ENCODE data around the gene APEH. TPM values are rescaled to one million over a fixed set of nuclear protein-coding genes. Genes with fewer than 3 reads are reported as not detected.
A peak's percentile ranks its signal among the peaks of the same experiment; 100 is the strongest.

Gene APEH
- total and polyA plus RNA-seq, 12 donors, result 18.2 to 140 (median 108) TPM

DNA sequence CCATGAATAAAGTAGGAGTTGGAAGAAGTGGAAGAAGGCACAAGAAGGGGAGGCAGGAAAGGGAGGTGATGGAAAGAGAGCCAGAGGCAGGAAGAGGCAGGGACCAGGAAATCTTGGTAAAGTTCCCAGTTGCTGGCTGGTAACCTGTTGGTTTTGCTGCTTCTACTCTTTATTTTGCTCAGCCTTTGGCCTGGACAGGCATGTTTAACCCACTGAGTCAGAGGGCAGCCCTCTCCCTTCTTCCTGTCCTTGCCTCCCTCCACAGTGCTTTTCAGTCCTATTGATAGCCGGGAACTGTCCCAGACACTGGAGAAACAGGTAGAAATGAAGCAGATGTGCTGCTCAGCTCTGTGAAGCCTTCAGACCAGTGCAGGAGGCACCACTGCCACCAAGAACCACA is 43.4 kb upstream of the APEH start:
- Histone ChIP-seq H3K27ac (no peak overlapping the region), H3K9me3 (peaks cover 0 to 11% (median 0%) of the 10 kb centered on the region in 11 donors), H3K4me1 (no peaks in the 10 kb centered on the region), H3K4me3 (no peak overlapping the region), H3K36me3 (no peaks in the 10 kb centered on the region), H3K27me3 (no peaks in the 10 kb centered on the region)
- no peak for DNase-seq
- TF ChIP-seq, protein P1, sequence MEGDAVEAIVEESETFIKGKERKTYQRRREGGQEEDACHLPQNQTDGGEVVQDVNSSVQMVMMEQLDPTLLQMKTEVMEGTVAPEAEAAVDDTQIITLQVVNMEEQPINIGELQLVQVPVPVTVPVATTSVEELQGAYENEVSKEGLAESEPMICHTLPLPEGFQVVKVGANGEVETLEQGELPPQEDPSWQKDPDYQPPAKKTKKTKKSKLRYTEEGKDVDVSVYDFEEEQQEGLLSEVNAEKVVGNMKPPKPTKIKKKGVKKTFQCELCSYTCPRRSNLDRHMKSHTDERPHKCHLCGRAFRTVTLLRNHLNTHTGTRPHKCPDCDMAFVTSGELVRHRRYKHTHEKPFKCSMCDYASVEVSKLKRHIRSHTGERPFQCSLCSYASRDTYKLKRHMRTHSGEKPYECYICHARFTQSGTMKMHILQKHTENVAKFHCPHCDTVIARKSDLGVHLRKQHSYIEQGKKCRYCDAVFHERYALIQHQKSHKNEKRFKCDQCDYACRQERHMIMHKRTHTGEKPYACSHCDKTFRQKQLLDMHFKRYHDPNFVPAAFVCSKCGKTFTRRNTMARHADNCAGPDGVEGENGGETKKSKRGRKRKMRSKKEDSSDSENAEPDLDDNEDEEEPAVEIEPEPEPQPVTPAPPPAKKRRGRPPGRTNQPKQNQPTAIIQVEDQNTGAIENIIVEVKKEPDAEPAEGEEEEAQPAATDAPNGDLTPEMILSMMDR (IDR thresholded peaks at IDR 0.05), result no peak
- ATAC-seq, result no peak
- intact Hi-C loops (cut with DNase I), result no loop called here
- 90 to 100% methylated on average over 1 of the region's 1 CpG for WGBS, 2 donors

DNA sequence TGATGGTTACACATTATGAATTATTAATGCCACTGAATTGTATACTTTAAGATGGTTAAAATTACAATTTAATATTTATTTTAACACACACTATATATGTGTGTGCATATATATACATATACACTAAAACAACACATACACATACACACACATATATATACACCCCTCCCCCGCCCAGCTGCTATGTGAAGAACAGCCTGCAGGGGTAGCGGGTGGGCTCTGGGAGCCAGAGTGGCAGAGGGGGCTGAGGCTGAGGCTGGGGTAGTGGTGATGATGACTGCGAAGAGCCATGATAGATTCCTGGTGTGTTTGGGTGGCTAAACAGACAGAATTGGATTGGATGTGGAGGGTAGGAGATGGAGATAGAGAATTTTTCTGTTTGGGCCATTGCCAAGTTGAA is 39.4 kb upstream of the APEH start:
- 77 to 82% methylated on average over 3 of the region's 3 CpGs for WGBS, 2 donors
- no peak for DNase-seq
- no peak overlapping the region for H3K27ac ChIP-seq
- intact Hi-C loops (cut with DNase I), result no loop called here
- peaks cover 0 to 11% (median 0%) of the 10 kb centered on the region in 11 donors for H3K9me3 ChIP-seq
- TF ChIP-seq, protein P1 (IDR thresholded peaks at IDR 0.05), result no peak
- H3K27me3 ChIP-seq, result no peaks in the 10 kb centered on the region
- no peak for ATAC-seq
- H3K4me1 ChIP-seq, result peaks cover 0 to 13% (median 0%) of the 10 kb centered on the region in 9 donors
- no peak overlapping the region for H3K4me3 ChIP-seq
- H3K36me3 ChIP-seq, result no peaks in the 10 kb centered on the region

DNA sequence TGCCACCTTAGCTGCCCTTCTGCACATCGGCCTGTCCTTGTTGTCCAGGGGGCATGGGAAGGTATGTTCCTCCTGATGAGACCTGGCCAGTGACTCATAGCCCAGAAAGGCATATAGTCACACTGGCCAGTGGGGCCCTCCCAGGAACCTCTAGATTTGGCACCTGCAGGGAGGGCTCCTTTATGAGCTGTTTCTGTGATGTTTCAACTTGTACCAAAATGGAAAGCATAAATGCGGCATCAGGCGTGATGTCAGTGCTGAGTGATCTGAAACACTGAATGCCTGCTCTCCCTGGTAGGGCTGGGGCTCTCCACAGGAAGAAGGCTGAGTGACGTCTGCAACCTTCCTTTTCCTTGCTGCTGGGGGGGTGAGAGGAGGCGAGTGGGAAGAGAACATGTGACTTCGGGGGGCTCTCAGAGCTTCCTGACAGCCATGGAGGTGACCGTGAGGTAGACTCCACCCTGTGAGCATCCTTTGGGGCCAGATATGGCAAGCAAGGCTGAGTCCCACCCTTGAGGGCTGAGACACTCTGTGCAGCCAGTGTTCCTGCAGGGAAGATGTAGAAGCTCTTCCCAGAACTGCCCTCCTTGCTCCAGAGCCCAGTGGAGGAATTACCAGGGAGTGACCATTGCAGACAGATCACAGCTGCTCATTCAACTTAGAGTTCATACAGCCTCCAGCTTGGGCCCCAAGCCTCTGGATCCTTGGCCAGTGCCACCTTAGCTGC is 37.1 kb upstream of the APEH start:
- ATAC-seq, result peak in 3 of 8 donors; percentile 18 to 62 (median 45)

GRCh38 chr3:49638445-49638844 is 35.7 kb upstream of the APEH start:
- peaks cover 0 to 13% (median 0%) of the 10 kb centered on the region in 9 donors for H3K4me1 ChIP-seq
- H3K9me3 ChIP-seq, result no peaks in the 10 kb centered on the region
- no peak overlapping the region for H3K27ac ChIP-seq
- DNase-seq (no peak), ATAC-seq (peak in 4 of 8 donors; percentile 21 to 64 (median 34))
- TF ChIP-seq, protein P1 (IDR thresholded peaks at IDR 0.05), result no peak
- intact Hi-C loops (cut with DNase I), result no loop called here
- WGBS, 2 donors, result 52 to 58% methylated on average over 8 of the region's 8 CpGs
- H3K36me3 ChIP-seq, result no peaks in the 10 kb centered on the region
- H3K4me3 ChIP-seq, result no peak overlapping the region
- no peaks in the 10 kb centered on the region for H3K27me3 ChIP-seq

More for the DNA sequence above, 37.1 kb upstream of the APEH start:
- H3K27ac ChIP-seq, result no peak overlapping the region
- TF ChIP-seq, protein P1 (IDR thresholded peaks at IDR 0.05), result no peak
- H3K9me3 ChIP-seq, result peaks cover 0 to 3% (median 0%) of the 10 kb centered on the region in 11 donors
- intact Hi-C loops (cut with DNase I), result no loop called here
- no peak overlapping the region for H3K4me3 ChIP-seq
- peaks cover 0 to 13% (median 0%) of the 10 kb centered on the region in 9 donors for H3K4me1 ChIP-seq
- no peaks in the 10 kb centered on the region for H3K27me3 ChIP-seq
- H3K36me3 ChIP-seq, result no peaks in the 10 kb centered on the region
- no peak for DNase-seq
- WGBS, 2 donors, result 41 to 51% methylated on average over 7 of the region's 7 CpGs
